HepG2 (cell line): ENCODE results near the gene ELMOD3.

Experiments
- GABPA ChIP-seq, 2 experiments: IDR thresholded peaks; 2 replicates each; pipeline ENCODE4 v1.6.1; 2011 to 2016; ENCODE audit warnings: low read depth in 2 of 2, low read length in 1 of 2, missing biosample characterization in 1 of 2, missing genetic modification characterization in 1 of 2
- NR2C2 ChIP-seq: sonication (generic); formaldehyde crosslinking; IDR thresholded peaks from 2 replicates; pipeline ENCODE4 v1.4.0; 2020; ENCODE audit warnings: missing genetic modification reagents, mild to moderate bottlenecking, moderate library complexity, borderline replicate concordance
- POLR2A ChIP-seq, 2 experiments: IDR thresholded peaks; 2 replicates each; pipeline ENCODE4 v1.6.1; 2011; ENCODE audit warnings: low read depth in 2 of 2, low read length in 2 of 2, mild to moderate bottlenecking in 1 of 2, moderate library complexity in 1 of 2; ENCODE audit not compliant: insufficient read depth in 1 of 2
- REPIN1 ChIP-seq: sonication (generic); formaldehyde crosslinking; IDR thresholded peaks from 2 replicates; pipeline ENCODE4 v1.8.0; 2022; ENCODE audit warnings: missing genetic modification reagents, low read depth, mild to moderate bottlenecking, borderline replicate concordance
- SMAD9 ChIP-seq: sonication (generic); formaldehyde crosslinking; IDR thresholded peaks from 2 replicates; pipeline ENCODE4 v1.5.1; 2020; ENCODE audit warnings: mild to moderate bottlenecking, missing genetic modification reagents
- USF2 ChIP-seq, 2 experiments: sonication (generic) in 1 of 2; formaldehyde crosslinking in 1 of 2; IDR thresholded peaks; 2 replicates each; pipeline versions ENCODE4 v1.5.1 to v1.6.1; 2011 to 2020; ENCODE audit warnings: borderline replicate concordance in 1 of 2, low read depth in 1 of 2, low read length in 1 of 2, mild to moderate bottlenecking in 1 of 2, missing genetic modification reagents in 1 of 2, moderate library complexity in 1 of 2
- ZFP36 ChIP-seq: fragments of 150-350 bp; IDR thresholded peaks from 2 replicates; pipeline ENCODE4 v1.6.1; 2018; ENCODE audit warnings: borderline replicate concordance, low read length, low read depth; ENCODE audit not compliant: partially characterized antibody
- ZNF670 ChIP-seq: sonication (generic); formaldehyde crosslinking; IDR thresholded peaks from 2 replicates; pipeline ENCODE4 v1.8.0; 2022; ENCODE audit warnings: mild to moderate bottlenecking, missing genetic modification reagents, borderline replicate concordance

DNA sequence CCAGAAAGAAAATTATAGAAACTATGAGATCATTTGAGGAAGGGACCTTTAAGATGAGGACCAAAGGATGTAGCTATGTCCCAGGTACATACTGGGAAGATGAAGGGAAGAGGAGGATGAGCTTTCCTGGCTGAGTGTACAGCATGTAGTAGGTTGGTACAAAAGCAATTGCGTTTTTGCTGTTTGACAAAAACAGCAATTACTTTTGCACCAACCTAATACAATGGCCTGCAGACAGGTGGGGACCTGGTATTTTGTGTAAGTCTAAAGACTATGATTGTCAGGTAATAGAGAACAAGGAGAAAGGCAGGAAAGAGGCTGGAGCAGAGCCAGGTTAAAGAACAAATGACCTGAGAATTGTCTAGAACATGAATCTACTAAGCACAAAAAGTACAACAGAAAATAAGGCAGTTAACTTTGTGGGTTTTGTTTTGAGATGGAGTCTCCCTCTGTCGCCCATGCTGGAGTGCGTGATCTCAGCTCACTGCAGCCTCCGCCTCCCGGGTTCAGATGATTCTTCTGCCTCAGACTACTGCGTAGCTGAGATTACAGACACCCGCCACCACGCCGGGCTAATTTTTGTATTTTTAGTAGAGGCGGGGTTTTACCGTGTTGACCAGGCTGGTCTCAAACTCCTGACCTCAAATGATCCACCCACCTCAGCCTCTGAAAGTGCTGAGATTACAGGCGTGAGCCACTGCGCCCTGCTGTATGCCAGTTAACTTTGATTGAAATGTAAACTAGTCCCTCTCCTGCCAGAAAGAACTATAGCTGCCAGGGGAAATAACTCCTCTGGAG lies 23.5 kb upstream of the ELMOD3 start:
- TF ChIP-seq ZNF670 (CRISPR knock-in tag): no peak
- no peak for TF ChIP-seq ZFP36
- no peak for TF ChIP-seq USF2 (IDR thresholded peaks at IDR 0.05; ENCODE audit: low read depth, low read length)
- no peak for TF ChIP-seq USF2 (CRISPR knock-in tag; IDR thresholded peaks at IDR 0.05; ENCODE audit: borderline replicate concordance)
- TF ChIP-seq POLR2A (IDR thresholded peaks at IDR 0.05; ENCODE audit: insufficient read depth in 1 of 2, low read depth in 2 of 2, low read length in 2 of 2): no peak
- TF ChIP-seq SMAD9: no peak
- no peak for TF ChIP-seq NR2C2 (CRISPR knock-in tag)
- no peak for TF ChIP-seq GABPA (IDR thresholded peaks at IDR 0.05; ENCODE audit: low read depth, low read length)
- TF ChIP-seq GABPA (CRISPR knock-in tag; IDR thresholded peaks at IDR 0.05; ENCODE audit: low read depth): no peak
- no peak for TF ChIP-seq REPIN1 (CRISPR knock-in tag)
